NCI-H1436 (cell line): ENCODE results near the gene OOSP3.
"Not testable (repeated sequence)": the region's sequence is repeated elsewhere in the genome, so short reads cannot be mapped to it uniquely, and the experiment has no call there.

ENCODE experiments used
- DNase-seq: peaks from one replicate; lab custom pipeline; 2025; lab: John Stamatoyannopoulos, UW

The OOSP3 gene

DNA sequence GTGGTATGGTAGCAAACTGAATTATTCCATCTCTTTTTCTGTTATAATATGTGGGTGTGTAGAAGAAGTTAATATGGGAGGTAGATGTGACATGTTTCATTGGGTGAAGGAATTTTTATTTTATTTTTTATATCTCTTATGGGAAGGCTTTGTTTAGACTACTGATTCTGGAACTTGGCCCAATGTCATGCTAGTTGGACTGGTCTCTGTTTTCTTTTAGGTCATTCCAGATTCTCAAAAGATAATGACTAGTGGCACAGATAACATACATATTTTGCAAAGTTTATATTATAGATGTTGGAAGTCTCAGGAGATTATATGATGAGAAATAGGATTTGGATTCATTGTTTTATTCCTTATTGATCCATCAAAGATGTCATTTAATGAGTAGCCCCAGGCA is 1.3 kb upstream of the OOSP3 start:
- no peak for DNase-seq

DNA sequence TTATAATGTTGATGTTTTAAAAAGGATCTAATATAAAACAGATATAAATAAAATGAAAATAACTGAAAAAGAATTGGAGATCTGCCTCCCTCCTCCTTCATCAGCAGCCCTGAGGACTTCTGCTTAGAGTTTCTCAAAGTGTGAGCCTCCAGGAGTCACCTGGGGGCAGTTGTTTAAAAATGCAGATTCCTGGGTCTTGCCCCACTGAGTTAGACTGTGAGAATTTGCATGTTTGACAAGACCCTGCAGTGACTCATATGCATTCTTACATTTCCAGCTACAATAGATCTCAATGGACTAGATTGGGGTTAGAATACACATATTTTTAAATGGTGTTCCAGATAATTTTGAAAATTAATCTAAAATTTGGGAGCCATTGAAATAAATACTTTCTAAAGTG is 798 bp upstream of the OOSP3 start:
- no peak for DNase-seq

- no peak for DNase-seq
Observed at GRCh38 chr11:59879567-59879966, 985 bp downstream of the OOSP3 start.

- no peak for DNase-seq
Observed at GRCh38 chr11:59883597-59883996, 5.0 kb downstream of the OOSP3 start.

GRCh38 chr11:59887156-59887555 is 8.6 kb downstream of the OOSP3 start:
- DNase-seq, result not testable (repeated sequence)

DNA sequence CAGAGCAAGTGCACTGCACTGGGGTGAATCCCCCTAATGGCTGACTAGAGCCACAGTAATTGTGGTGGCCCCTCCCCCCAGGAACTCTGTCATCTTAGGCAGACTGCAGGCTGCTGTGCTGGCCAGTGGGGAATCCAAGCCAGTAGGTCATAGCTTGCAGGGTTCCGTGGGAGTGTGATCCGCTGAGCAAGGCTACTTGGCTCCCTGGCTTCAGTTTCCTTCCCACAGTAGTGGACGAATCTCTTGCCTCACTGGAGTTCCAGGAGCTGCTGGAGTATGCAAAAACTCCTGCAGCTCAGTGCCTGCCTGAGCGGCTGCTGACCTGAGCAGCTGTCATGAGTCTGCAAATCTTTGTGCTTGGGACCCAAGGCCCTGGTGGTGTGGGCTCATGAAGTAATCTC is 13.2 kb downstream of the OOSP3 start:
- DNase-seq, result no peak

DNA sequence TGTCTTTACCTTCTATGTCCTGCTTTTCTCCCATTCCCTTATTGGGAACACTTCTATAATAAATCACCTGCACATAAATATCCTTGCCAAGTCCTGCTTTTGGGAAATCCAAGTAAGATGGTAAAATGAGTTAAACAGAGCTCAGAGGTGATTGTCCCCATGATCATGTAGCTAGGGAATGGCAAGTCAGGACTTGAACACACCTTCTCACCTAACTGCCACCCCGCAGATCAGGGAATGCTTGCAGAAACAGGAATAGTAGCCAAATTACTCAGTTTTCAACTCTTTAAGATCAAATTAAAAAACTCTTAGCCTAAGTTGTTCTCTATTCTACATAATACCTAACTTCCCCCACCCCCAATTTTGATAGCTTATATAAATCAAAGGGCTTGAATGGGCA is 16.0 kb downstream of the OOSP3 start:
- DNase-seq, result no peak

GRCh38 chr11:59898046-59898445 is 19.5 kb downstream of the OOSP3 start:
- no peak for DNase-seq

DNA sequence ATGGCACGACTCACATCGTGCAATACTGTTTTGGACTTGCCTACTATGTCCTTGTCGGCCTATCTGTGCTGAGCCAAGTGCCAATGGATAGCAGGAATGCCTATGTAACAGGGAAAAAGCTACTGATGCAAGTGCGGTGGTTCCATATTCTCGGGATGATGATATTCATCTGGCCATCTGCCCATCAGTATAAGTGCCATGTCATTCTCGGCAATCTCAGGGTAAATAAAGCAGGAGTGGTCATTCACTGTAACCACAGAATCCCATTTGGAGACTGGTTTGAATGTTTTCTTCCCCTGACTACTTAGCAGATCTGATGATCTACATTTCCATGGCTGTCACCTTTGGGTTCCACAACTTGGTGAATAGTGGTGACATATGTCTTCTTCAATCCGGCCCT is 20.1 kb downstream of the OOSP3 start:
- DNase-seq, result no peak

GRCh38 chr11:59899532-59899931 is 20.9 kb downstream of the OOSP3 start:
- DNase-seq, result no peak

DNA sequence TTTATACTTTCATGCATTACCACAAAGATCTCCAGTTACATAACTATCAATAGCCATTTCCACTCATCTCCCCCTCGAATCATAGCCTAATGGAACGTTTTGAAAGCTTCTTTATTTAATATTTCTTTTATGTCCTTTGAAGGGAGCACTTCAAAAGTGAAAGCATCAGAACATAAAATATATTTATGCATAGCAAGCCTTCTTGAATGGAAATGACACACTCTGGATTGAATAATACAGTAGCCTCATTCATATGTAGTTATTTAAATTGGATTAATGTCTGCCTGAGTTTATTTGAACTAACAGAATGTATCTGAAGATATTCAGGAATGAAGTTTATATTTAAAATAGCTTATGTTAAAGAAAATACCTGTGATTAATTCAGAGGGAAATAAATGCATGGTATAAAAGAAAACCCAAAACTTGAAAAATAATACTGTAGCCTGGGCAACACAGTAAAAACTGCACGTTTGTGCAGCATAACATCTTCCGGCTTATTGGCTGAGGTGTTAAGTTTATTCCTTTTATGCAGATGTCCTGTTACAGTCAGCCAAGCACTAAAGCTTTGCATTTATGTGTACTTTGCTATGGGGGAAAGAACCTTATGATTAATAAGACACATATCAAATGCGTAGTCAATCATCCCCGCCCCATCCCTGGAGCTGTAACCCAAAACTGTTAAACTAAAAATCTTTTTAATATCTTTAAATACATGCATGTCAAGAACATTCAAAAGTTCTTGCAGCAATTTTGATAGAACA is 22.0 kb downstream of the OOSP3 start:
- no peak for DNase-seq

DNA sequence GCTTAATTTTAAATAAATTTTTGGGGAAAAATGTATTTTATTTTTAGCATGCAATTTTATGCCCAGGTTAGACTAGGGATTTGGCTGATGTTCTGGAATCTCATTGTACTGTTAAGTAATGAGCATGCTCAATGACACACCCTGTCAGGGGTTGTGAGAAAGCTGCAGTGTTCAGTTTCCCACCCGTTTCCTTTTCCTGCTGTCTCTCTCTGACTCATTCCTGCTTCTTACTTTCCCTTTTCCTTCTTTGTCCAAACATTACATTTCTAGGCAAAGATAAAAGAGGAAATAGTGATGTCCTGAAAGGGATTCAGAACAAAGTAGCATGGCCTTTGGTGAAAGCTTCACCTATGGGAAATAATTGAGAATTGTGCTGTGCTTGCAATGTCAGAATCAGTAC is 22.7 kb downstream of the OOSP3 start:
- DNase-seq, result no peak

GRCh38 chr11:59903569-59903968 is 25.0 kb downstream of the OOSP3 start:
- DNase-seq, result not testable (repeated sequence)

DNA sequence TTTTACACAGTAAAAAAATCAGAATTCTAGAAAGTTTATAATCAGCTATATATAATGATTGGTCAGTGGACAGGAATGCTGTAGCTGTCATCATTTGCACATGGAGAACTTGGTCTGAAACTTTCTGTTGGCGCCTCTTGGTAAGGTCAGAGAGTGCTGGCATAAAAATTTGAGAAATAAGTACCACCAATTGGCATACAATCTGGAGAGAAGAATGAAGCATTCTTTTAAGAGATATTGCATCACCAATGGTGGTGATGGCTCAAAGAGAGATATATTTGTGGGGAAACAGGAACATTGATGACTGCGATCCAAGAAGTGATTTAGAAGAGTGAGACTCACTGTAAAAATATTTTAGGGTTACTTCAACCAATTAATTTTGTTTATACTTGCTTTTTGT is 39.9 kb downstream of the OOSP3 start:
- no peak for DNase-seq

DNA sequence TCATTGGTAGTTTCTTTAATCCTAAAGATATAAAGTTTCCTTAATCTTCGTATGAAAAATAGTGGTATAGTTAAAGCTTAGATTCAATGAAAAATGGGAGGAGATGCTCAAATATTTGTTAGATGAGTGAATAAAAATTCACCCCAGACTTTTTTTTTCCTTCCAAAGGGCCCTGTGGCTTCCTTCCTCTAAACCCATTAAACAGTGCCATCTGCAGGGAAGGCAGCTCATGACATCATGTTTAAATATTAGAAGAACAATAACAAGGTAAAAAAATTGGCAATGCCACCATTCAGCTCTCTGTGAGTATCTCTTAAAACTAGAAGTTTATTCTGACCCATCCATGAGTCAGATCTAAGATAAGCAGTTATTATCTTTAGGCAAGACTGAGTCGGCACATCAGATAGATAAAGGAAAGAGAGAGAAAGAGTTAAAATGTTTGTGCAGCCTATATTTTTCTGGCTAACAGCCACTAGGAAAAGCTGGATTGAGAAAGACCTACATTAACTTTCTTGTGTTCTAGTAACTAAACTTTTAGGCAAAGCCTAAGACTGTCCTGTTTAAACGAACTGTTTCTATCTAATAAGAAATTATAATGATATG is 40.5 kb downstream of the OOSP3 start:
- no peak for DNase-seq

DNA sequence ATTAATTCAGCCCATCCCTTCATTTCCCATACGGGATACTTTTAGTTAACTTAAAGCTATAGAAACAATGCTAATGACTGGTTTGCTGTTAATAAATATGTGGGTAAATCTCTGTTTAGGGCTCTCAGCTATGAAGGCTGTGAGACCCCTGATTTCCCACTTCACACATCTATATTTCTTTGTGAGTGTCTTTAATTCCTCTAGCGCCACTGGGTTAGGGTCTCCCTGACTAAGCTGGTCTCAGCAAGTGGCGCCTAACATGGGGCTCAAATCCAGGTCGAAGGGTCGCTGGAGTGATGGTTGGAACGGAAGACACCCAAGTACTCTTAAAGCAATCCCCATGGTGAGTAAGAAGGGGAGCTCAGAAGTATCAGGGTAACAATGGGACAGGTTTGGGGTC is 45.2 kb downstream of the OOSP3 start:
- no peak for DNase-seq

DNA sequence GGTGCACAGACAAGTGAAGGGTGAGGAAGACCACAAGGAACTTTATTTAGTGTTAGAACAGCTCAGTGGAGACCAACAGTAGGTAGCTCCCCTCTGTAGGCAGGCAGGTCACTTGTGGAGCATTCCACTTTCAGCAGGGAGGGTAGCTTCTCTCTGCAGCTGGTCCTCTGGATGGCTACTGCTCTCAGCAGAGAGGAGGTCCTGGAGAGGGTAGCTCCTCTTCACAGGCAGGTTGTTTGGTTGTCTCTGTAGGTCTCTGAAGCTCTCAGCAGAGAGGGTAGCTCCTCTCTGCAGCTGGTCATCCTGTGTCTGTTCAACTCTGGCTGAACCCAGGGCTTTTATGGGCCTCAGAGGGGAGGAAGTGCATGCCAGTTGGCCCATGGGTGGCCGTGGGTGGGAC is 53.1 kb downstream of the OOSP3 start:
- no peak for DNase-seq

DNA sequence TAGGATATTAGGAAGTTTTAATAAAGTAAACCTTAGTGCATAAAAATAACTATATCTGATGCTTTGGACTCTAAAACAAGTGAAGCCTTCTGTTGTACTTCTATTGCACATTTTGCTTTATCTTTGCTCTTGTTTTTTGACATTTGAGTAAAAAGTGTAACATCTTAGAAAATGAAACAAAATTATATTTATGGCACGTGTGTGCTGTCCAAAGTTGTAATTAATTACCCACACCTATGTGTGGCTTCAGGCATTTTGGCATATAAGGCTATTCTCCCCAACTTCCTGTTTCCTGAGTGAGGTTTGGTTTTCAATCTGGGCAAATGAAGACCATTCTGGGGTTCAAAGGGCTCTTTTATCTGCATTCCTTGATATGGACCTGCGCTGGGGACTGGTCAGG is 59.5 kb downstream of the OOSP3 start, which contains the start of gene OOSP1:
Gene OOSP1, plus strand, starts transcription at position 301 of the 400 bp plus-strand sequence. Its CDS starts 23 bp downstream, at position 324.
- no peak for DNase-seq

DNA sequence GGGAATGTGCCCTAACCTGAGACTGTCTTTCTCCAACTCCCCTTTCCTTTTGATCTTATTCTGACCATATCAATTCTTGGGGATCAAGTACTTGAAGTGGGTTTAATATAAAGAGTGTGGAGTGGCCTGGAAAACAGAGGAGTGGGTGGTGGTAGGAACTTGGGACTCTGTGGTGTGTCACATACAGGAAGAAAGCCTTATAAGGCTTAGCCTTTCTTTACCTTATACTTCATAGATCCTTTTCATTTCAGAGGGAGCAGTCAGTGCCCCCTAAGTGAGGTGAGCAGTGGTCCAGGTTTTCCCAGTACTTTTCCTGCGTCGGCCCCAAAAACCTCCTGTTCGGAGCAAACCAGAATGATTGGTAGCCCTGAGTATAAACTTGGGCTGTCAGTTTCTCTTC is 60.1 kb downstream of the OOSP3 start:
- no peak for DNase-seq

DNA sequence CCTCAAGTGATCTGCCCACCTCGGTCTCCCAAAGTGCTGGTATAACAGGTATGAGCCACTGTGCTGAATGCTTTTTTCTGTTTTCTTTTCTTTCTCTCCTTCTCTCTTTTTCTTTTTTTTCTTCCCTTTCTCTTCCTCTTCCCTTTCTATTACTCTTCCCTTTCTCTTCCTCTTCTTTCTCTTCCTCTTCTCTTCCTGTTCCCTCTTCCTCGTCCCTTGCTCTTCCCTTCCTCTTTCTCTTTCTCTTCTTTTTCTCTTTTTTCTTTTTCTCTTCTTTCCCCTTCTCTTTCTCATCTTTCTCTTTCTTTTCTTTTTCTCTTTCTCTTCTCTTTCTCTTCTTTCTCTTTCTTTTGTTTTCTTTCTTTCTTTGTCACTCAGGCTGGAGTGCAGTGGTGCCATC is 60.9 kb downstream of the OOSP3 start:
- no peak for DNase-seq

DNA sequence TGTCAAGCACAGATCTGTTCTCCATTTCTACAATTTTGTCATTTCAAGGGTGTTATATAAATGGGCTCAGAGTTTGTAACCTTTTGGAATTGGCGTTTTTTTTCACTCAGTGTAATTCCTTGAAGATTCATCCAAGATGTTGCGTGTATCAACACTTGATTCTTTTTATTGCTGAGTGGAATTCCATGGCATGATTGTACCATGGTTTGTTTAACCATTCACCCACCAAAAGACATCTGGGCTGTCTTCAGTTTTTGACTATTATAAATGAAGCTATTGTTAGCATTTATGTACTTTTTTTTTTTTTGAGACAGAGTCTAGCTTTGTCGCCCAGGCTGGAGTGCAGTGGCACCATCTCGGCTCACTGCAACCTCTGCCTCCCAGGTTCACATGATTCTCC is 62.5 kb downstream of the OOSP3 start:
- DNase-seq, result no peak

GRCh38 chr11:59943997-59944714 is 65.6 kb downstream of the OOSP3 start:
- DNase-seq, result no peak

DNA sequence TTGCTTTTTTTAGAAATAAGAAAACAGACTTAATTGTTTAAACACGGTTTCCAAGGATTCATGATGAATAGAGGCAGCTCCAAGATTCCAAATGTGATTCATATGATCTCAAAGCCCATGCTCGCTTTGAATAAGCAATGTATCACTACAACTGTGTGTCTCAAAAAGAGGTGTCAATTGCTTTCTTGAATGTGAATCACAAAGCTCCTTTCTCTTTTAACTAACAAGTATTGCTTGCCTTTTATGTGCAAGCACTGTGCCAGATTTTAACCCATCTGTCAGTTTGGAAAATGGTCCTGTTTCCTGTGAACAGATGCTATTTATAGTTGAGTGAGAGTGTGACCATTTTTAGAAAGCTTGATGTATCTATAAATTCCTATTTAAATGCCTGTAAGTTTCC is 66.1 kb downstream of the OOSP3 start:
- no peak for DNase-seq
